B cell (primary cell): ENCODE measurements around the gene TRIM2. TPM values are rescaled to one million over a fixed set of nuclear protein-coding genes. Genes with fewer than 3 reads are reported as not detected.
"Not testable (repeated sequence)": the region's sequence is repeated elsewhere in the genome, so short reads cannot be mapped to it uniquely, and the experiment has no call there.

Source experiments
- ATAC-seq: fragments of 200-7000 bp; cut with Tn5 transposase; one replicate; pipeline ENCODE4 v1.10.0; 2021; ENCODE audit warnings: low read depth, mild to moderate bottlenecking, moderate number of reproducible peaks, moderate library complexity
- CTCF ChIA-PET: fragments of 350-600 bp; sonication (Branson Sonifier 250); formaldehyde crosslinking; loops from one replicate; lab custom pipeline; 2021; ENCODE audit warnings: antibody characterized with exemption, inconsistent platforms; lab: Charles Lee
- POLR2A ChIA-PET: fragments of 350-600 bp; sonication (Branson Sonifier 250); formaldehyde crosslinking; loops from one replicate; lab custom pipeline; 2021; ENCODE audit warnings: antibody characterized with exemption; lab: Charles Lee
- DNase-seq: peaks from one replicate; pipeline ENCODE4 v3.0.0; 2013
- H2AFZ ChIP-seq: 2 replicates; pipeline ENCODE4 v1.6.1; 2012; ENCODE audit warnings: mild to moderate bottlenecking, low read depth, low read length; ENCODE audit not compliant: insufficient read depth, poor library complexity, severe bottlenecking
- H3K27ac ChIP-seq, 2 donors: 1 replicate in 1 of 2; 2 replicates in 1 of 2; pipeline ENCODE4 v1.5.1; 2012 to 2013; ENCODE audit warnings: low read length in 2 of 2, mild to moderate bottlenecking in 2 of 2, moderate library complexity in 1 of 2
- H3K27me3 ChIP-seq, 4 experiments: fragments of 200-600 bp in 1 of 4; sonication (generic) in 1 of 4; replicated peaks in 1 of 4; 1 replicate in 2 of 4; 2 replicates in 2 of 4; pipeline versions ENCODE4 v1.6.1 to v1.7.0; 2013 to 2016; ENCODE audit warnings: low read length in 3 of 4, mild to moderate bottlenecking in 2 of 4, mixed read lengths in 1 of 4, moderate library complexity in 1 of 4; ENCODE audit not compliant: insufficient read depth in 4 of 4, control insufficient read depth in 3 of 4; ENCODE audit errors: control extremely low read depth in 1 of 4
- H3K36me3 ChIP-seq, 2 experiments: replicated peaks in 1 of 2; 1 replicate in 1 of 2; 2 replicates in 1 of 2; pipeline versions ENCODE4 v1.6.1 to v1.7.1; 2013; ENCODE audit warnings: low read length in 1 of 2; ENCODE audit not compliant: insufficient read depth in 2 of 2, control insufficient read depth in 1 of 2; ENCODE audit errors: control extremely low read depth in 1 of 2, extremely low read depth in 1 of 2
- H3K4me1 ChIP-seq, 2 donors: fragments of 200-600 bp in 1 of 2; sonication (generic) in 1 of 2; 1 replicate in 1 of 2; 2 replicates in 1 of 2; pipeline versions ENCODE4 v1.5.1 to v1.6.1; 2013 to 2017; ENCODE audit warnings: low read length in 2 of 2; ENCODE audit not compliant: control insufficient read depth in 2 of 2, insufficient read depth in 2 of 2
- H3K4me2 ChIP-seq: replicated peaks from 2 replicates; pipeline ENCODE3; 2012; ENCODE audit warnings: mild to moderate bottlenecking, low read depth, low read length; ENCODE audit not compliant: poor library complexity, severe bottlenecking
- H3K4me3 ChIP-seq, 5 experiments: fragments of 200-600 bp in 1 of 5; sonication (generic) in 1 of 5; 1 replicate in 3 of 5; 2 replicates in 2 of 5; pipeline versions ENCODE4 v1.5.1 to v1.7.0; 2011 to 2016; ENCODE audit warnings: low read length in 4 of 5, mild to moderate bottlenecking in 4 of 5, low read depth in 2 of 5, control low read depth in 1 of 5, moderate library complexity in 1 of 5; ENCODE audit not compliant: insufficient read depth in 1 of 5; ENCODE audit errors: control extremely low read depth in 1 of 5, extremely low read depth in 1 of 5
- H3K79me2 ChIP-seq: fragments of 200-600 bp; sonication (generic); one replicate; pipeline ENCODE4 v1.6.0; 2016; ENCODE audit warnings: low read length; ENCODE audit not compliant: control insufficient read depth, insufficient read depth
- H3K9ac ChIP-seq: fragments of 200-600 bp; sonication (generic); 2 replicates; pipeline ENCODE4 v1.6.1; 2017; ENCODE audit warnings: mild to moderate bottlenecking, low read length, moderate library complexity
- H3K9me3 ChIP-seq, 3 donors: one replicate each; pipeline versions ENCODE4 v1.6.1 to v1.7.1; 2013; ENCODE audit warnings: low read length in 2 of 3; ENCODE audit not compliant: control insufficient read depth in 2 of 3, insufficient read depth in 1 of 3; ENCODE audit errors: control extremely low read depth in 1 of 3
- H4K20me1 ChIP-seq: 2 replicates; pipeline ENCODE4 v1.6.0; 2012; ENCODE audit warnings: mild to moderate bottlenecking, low read length; ENCODE audit not compliant: insufficient read depth, control insufficient read depth, poor library complexity, severe bottlenecking
- H3K27ac Mint-ChIP-seq: one replicate; pipeline ENCODE4 v1.8.0; 2021; ENCODE audit warnings: mixed read lengths
- H3K27me3 Mint-ChIP-seq: one replicate; pipeline ENCODE4 v1.8.0; 2021; ENCODE audit warnings: mixed read lengths
- H3K4me1 Mint-ChIP-seq: one replicate; pipeline ENCODE4 v1.8.0; 2021; ENCODE audit warnings: mixed read lengths
- H3K4me3 Mint-ChIP-seq: one replicate; pipeline ENCODE4 v1.8.0; 2021; ENCODE audit warnings: mixed read lengths
- H3K9me3 Mint-ChIP-seq: one replicate; pipeline ENCODE4 v1.8.0; 2022; ENCODE audit warnings: mixed read lengths; ENCODE audit not compliant: insufficient read depth
- EZH2 ChIP-seq: IDR thresholded peaks from 2 replicates; pipeline ENCODE4 v1.6.1; 2012; ENCODE audit warnings: borderline replicate concordance, low read depth, mild to moderate bottlenecking, moderate library complexity, low read length; ENCODE audit not compliant: insufficient read depth, poor library complexity, severe bottlenecking
- WGBS: methylation state at CpG from one replicate; pipeline ENCODE4 v1.1.5; 2013; ENCODE audit warnings: missing lambda C conversion rate; ENCODE audit not compliant: insufficient coverage; 5-methylcytosine and 5-hydroxymethylcytosine counted together
- intact Hi-C: fragments of 100-400 bp; cut with micrococcal nuclease; formaldehyde crosslinking; loops from one replicate; pipeline ENCODE4 v1.10.0; 2022
- polyA plus RNA-seq: library from polyadenylated mRNA; depleted of rRNA; stranded (reverse); fragments of >200 nt; gene quantifications from 2 replicates; pipeline ENCODE4 v1.2.3, GENCODE V29; 2012
- total RNA-seq, 2 donors: library from RNA; stranded (reverse); fragments of 120-200 nt in 1 of 2; gene quantifications; 1 replicate in 1 of 2; 2 replicates in 1 of 2; pipeline versions ENCODE4 v1.2.3 to v1.2.4, GENCODE V29; 2013 to 2022
- TF ChIP-seq, protein P1 (sequence below): fragments of 200-600 bp; IDR thresholded peaks from one replicate; pipeline ENCODE4 v1.8.0; 2022; ENCODE audit warnings: antibody characterized with exemption, mild to moderate bottlenecking

The TRIM2 gene
- total and polyA plus RNA-seq, 2 donors (not counting 1 experiment from before 2014, with no cell fraction given) = 1.2 to 6.4 TPM

GRCh38 chr4:153197301-153197700, 6.9 kb upstream of the TRIM2 start:
- Mint-ChIP-seq H3K9me3 (no peaks in the 10 kb centered on the region), H3K27ac (no peak overlapping the region), H3K4me1 (no peaks in the 10 kb centered on the region), H3K4me3 (no peak overlapping the region), H3K27me3 (peaks cover 6% of the 10 kb centered on the region)
- H3K4me1 ChIP-seq = no peaks in the 10 kb centered on the region
- POLR2A ChIA-PET = no interaction called here
- H2AFZ ChIP-seq = no peak overlapping the region
- no peak overlapping the region for H3K4me2 ChIP-seq
- ATAC-seq = no peak
- intact Hi-C loops = no loop called here
- TF ChIP-seq, protein P1, sequence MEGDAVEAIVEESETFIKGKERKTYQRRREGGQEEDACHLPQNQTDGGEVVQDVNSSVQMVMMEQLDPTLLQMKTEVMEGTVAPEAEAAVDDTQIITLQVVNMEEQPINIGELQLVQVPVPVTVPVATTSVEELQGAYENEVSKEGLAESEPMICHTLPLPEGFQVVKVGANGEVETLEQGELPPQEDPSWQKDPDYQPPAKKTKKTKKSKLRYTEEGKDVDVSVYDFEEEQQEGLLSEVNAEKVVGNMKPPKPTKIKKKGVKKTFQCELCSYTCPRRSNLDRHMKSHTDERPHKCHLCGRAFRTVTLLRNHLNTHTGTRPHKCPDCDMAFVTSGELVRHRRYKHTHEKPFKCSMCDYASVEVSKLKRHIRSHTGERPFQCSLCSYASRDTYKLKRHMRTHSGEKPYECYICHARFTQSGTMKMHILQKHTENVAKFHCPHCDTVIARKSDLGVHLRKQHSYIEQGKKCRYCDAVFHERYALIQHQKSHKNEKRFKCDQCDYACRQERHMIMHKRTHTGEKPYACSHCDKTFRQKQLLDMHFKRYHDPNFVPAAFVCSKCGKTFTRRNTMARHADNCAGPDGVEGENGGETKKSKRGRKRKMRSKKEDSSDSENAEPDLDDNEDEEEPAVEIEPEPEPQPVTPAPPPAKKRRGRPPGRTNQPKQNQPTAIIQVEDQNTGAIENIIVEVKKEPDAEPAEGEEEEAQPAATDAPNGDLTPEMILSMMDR = no peak
- no peaks in the 10 kb centered on the region for H4K20me1 ChIP-seq
- CTCF ChIA-PET = interaction anchor here (1.3 to 1.4 kb wide), 2 partner anchors 11 to 114 kb away, joined by 3 read pairs; no protein-coding TSS in a partner anchor
- no peaks in the 10 kb centered on the region for H3K79me2 ChIP-seq
- H3K4me3 ChIP-seq = no peak overlapping the region
- 93% methylated on average over 3 of the region's 5 CpGs for WGBS
- H3K27me3 ChIP-seq = peaks cover 0 to 3% (median 0%) of the 10 kb centered on the region in 4 experiments
- H3K9me3 ChIP-seq = no peaks in the 10 kb centered on the region
- DNase-seq = no peak
- no peak overlapping the region for H3K9ac ChIP-seq
- H3K27ac ChIP-seq = no peak overlapping the region
- no peaks in the 10 kb centered on the region for H3K36me3 ChIP-seq

- intact Hi-C loops = no loop called here
- no CpG with 5 or more reads among the region's 1 CpG for WGBS
- no peak overlapping the region for H3K9ac ChIP-seq
- H3K4me1 Mint-ChIP-seq = no peaks in the 10 kb centered on the region
- no peaks in the 10 kb centered on the region for H4K20me1 ChIP-seq
- H3K4me2 ChIP-seq = no peak overlapping the region
- H3K27me3 ChIP-seq = peaks cover 0 to 3% (median under 1%) of the 10 kb centered on the region in 4 experiments
- CTCF ChIA-PET = no interaction called here
- no peaks in the 10 kb centered on the region for H3K79me2 ChIP-seq
- no peak overlapping the region for H3K4me3 ChIP-seq
- no peak overlapping the region for H3K27ac Mint-ChIP-seq
- H3K4me3 Mint-ChIP-seq = no peak overlapping the region
- POLR2A ChIA-PET = no interaction called here
- no peaks in the 10 kb centered on the region for H3K36me3 ChIP-seq
- TF ChIP-seq, protein P1 = no peak
- no peak for TF ChIP-seq EZH2
- no peak overlapping the region for H2AFZ ChIP-seq
- H3K9me3 Mint-ChIP-seq = no peaks in the 10 kb centered on the region
- no peaks in the 10 kb centered on the region for H3K9me3 ChIP-seq
- DNase-seq = no peak
- no peaks in the 10 kb centered on the region for H3K4me1 ChIP-seq
- H3K27me3 Mint-ChIP-seq = peaks cover 2% of the 10 kb centered on the region
- no peak overlapping the region for H3K27ac ChIP-seq
- no peak for ATAC-seq
Measured at GRCh38 chr4:153198719-153199118, 5.5 kb upstream of the TRIM2 start.

DNA sequence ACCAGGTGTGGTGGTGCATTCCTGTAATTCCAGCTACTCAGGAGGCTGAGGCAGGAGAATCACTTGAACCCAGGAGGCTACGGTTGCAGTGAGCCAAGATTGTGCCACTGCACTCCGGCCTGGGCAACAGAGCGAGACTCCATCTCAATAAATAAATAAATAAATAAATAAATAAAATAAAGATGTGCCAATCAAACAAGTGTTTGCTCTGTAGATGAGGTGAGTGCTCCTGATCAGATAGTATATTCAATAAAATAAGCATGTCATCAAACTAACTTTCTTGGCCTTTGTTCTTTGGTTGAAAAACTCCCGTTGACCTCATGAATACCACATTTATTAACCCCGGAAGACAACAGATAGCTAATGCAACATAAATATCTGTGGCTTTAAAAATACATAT, 497 bp upstream of the TRIM2 start:
- ChIA-PET CTCF (interaction anchor here (0.6 to 0.7 kb wide), 2 partner anchors 20 to 211 kb away, joined by 3 to 4 read pairs; no protein-coding TSS in a partner anchor), POLR2A (interaction anchor here (1.6 kb wide), 1 partner anchor 19 kb away, joined by 3 read pairs; no protein-coding TSS in a partner anchor)
- H3K36me3 ChIP-seq, H3K4me1 ChIP-seq, DNase-seq, H3K4me3 Mint-ChIP-seq, H4K20me1 ChIP-seq, H3K9me3 Mint-ChIP-seq, H3K27ac ChIP-seq, intact Hi-C loops, H3K4me2 ChIP-seq, H3K27ac Mint-ChIP-seq, H3K79me2 ChIP-seq, ATAC-seq, H3K4me3 ChIP-seq, H3K9me3 ChIP-seq, H2AFZ ChIP-seq, H3K9ac ChIP-seq: not testable (repeated sequence)
- peaks cover 12% of the 10 kb centered on the region for H3K4me1 Mint-ChIP-seq
- 100% methylated on average over 1 of the region's 5 CpGs for WGBS
- H3K27me3 ChIP-seq = peaks cover 0 to 16% (median 6%) of the 10 kb centered on the region in 4 experiments
- H3K27me3 Mint-ChIP-seq = peaks cover 14% of the 10 kb centered on the region
